Renal pelvis (tissue), 4 donors: ENCODE results near the gene CDON. TPM values are rescaled to one million over a fixed set of nuclear protein-coding genes. Genes with fewer than 3 reads are reported as not detected.
"Not testable (repeated sequence)": the region's sequence is repeated elsewhere in the genome, so short reads cannot be mapped to it uniquely, and the experiment has no call there.

ENCODE experiments used
- DNase-seq: peaks from one replicate; pipeline ENCODE4 v3.0.0-alpha.2; 2013
- polyA plus RNA-seq, 3 donors: library from polyadenylated mRNA; unstranded; fragments of 120-200 nt; gene quantifications; one replicate each; pipeline ENCODE4 v1.2.1, GENCODE V29; 2013; ENCODE audit not compliant: insufficient read length in 3 of 3

The CDON gene
- polyA plus RNA-seq, 3 donors, result 23.8 to 30.0 (median 29.8) TPM

DNA sequence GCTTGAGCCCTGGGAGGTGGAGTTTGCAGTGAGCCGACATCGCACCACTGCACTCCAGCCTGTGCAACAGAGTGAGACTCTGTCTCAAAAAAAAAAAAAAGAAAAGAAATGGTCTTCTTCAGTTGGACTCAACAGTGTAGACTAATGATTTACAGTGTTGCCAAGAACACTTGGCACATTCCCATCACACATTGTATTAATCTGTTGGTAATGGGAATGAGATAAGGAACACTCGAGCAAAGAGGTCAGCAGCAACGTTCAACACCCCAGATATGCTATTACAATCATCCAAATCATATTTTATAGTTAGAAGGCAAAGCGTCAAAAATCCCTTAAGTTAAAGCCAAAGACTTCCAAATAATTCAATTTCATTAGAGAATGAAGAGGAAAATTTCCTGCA, 14.5 kb downstream of the CDON start:
- no peak for DNase-seq

DNA sequence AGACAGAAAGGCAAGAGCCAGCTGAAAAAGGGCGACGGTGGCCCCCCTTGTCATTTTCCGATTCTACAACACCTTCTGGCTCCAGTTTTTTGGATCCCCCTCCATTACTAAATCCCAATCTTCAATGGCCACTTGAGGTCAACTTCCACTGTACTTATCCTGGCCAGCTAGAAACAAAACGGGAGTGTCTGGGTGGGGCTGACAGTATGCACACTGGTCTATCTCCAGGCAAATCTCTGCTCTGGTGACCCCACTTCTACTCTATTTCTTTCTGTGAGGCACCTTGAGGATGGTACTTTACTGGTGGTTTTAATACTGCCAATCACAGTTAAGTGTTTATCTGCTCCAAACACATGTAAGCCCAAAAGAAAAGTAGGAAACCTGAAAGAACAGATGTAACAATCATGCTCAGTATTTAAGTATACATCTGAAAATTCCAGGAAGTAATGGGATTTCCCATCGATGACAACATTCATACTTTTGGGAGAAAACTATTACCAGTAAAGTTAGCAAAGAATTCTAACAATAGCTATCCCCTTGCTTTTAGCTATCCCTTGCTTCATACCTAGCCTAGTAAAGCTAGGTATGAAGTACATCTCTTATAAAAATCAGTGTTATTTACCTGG, 16.0 kb downstream of the CDON start:
- no peak for DNase-seq

DNA sequence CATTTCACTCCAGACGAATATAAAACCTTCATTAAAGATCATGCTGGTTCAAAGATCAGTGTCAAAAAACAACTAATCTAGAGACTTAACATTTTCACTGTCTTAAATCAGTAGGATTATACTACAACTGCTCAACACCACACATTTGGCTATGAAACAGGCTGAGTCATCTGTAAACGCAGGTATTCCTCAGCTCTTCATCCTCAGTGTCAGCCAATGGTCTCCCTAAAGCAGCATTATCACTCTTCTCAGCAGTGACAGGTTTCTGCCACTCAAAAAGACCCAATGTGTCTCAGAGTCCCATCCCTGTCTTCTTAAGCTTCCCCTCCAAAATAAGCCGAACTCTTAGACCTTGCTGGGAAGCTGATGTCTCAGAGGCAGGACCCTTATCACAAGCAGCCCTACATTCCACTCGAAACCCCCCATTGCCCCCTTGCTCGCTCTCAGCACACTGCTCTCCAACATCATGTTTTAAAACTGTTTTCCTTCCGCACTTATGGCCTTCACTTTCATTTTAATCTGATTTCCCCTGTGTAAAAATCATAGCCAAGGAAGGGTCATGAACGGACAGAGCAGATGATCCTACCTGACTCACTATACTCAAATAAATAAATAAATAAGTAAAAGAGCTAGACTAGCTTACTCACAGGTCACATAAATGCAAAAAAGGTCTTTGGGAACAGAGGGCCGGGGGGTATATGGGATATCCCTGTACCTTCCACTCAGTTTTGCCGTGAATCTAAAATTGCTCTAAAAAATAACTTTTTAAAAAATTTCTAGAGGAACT, 23.0 kb downstream of the CDON start:
- DNase-seq, result no peak

DNA sequence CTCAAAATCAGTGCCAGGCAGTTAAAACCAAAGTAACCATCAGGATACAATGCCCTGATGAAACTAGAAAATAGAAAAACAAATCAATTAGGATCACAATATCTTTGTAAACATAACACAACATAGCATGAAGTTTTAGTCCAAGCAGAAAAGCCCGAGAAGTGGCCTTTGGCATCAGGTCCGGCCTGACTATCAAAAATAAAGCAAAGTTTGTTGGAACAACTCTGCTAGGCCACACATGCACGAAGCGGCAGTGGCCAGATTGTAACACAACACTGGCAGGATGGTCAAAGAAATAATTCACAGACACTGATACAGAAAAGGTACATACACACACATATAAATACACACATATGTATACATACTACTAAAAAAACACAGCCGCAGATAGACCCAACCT, 26.9 kb downstream of the CDON start:
- DNase-seq, result no peak

DNA sequence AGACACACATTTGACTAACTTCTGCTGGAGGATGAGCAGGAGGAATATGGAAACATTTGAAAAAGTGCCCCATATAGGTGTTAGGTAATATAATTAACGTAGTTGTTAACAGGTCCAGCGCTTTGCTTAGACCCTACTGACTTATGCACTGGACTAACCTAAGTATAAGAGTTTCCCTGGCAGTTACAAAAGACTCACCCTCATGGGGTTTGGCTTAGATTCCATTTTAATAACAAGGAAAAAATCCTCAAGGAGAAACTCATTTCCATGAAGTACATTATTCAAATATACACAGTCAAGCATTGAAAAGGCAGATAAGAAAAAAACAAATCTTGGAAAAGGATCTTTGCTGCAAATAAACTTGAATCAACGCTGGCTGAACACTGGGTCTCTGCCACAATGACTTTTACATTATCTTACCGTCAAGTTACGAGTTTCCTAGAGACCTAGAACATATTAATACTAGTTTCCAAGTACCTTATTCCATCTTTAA, 27.7 kb downstream of the CDON start:
- no peak for DNase-seq

DNA sequence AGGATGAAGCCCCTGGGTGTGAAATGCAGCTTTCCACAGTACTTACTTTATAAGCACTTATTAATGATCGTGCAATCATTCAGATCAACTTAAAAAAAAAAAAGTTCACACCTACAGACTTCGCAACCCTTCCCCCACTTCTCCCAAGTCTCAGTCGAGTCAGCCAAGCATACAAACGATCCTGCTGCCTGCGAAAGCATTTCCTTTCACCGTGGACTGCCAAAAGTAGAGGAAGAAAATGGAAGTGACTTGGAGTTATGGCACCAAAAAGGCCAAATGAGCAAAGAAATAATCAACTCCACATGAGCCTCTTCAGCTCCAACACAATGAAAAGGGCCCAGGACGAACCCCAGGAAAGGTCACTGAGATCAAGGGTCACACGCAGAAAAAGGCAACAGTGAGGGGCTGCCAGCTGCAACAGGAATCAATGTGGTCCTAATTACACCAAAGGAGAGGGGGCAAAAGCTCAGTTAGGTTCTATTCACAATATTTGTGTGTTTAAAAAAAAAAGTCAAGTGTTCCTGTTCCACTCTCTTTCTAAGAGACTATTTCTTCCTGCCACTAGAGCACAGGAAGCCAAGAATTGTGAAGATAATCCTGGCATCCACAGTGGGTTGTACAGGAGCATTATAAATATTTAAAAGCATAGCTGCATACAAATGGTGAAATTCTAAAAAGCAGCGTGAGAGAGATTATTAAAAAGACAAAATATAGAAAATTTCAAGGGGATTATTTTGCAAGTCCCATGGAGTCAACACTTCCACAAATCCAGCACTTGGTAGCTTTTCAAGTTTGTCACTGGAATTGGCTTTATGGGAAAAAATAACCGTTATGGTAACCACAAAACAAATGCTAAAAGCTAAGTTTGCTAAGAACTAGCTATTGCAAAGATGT, 28.4 kb downstream of the CDON start:
- no peak for DNase-seq

DNA sequence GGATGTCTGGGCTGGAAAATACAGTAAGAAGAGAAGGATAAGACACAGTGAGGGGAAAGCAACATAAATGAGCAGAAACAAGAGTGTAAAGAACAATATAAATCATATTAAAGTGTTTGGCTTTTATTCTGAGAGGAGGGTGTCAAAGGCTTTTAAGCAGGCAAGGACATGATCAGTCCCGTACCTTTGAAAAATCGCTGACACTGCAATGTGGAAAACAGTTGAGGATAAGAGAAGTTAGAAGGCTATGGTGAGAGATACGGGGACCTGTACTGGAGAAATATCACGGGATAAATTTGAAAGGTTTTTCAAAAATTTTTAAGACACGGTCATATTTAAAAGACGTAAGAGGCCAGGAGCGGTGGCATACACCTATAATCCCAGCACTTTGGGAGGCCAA, 30.3 kb downstream of the CDON start:
- no peak for DNase-seq

DNA sequence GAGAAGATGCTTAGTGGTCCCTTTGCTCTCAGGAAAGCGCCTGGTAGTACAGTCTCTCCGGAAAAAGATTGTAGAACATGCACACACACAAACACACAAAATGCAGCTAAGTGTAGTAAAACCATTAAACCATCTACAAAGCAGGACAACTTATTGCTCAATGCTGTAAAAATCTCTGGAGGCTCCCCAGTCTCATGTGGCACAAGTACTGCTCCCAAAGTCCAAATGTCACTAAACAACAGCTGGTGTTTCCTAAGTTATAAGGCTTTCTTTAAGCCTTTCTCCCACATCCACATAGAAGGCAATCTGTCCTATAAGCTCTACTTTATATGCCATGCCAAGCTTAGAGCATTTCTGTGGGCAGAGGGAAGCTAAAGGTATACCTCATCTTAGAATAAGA, 32.9 kb downstream of the CDON start:
- DNase-seq, result no peak

DNA sequence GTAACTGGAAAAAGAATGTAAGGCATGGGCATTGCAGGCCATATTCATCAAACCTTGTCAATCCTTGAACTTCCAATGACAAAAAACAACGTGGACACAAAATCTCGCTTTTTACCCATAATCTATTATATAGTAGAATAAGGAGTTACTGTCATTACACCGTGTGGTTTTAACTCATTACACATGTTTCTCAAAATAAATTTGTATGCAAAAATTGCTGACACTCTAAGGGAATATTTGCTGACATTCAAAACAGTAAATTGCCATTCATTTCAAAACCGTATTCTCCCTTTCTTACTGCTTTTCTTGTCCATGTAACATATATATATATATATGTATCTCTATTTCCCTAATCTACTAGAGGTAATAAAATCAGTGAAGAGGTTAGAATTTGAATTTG, 33.4 kb downstream of the CDON start:
- DNase-seq, result no peak

DNA sequence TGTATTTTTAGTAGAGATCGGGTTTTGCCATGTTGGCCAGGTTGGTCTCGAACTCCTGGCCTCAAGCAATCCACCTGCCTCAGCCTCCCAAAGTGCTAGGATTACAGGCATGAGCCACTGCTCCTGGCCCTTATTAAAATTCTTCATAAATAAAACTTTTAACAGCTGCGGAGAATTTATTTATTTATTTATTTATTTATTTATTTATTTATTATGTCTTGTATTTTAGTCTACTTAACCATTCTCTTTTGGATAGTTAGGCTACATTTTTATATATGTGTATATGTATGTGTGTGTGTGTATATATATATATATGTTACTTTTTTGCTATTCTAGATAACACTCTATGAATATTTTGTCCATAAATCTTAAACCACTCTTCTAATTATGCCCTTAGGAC, 34.1 kb downstream of the CDON start:
- DNase-seq, result not testable (repeated sequence)

DNA sequence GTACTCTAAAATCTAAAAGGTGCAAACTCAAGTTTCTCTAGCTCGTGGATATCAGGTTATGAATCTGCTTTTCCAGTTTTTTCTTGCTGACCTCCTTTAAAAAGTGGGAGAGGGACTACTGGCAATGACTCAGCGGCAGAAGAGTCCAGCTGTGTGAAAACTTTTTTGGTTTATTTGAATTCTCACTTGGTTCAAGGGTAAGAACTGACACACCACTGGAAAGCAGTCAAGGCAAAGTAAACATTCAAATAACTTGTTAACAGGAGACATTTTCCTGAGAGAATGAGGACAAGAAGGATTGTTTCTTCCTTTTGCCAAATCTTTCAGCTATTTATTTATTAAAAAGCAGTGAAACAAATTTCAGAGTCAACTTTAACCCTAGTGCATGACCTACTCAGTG, 36.1 kb downstream of the CDON start:
- no peak for DNase-seq

DNA sequence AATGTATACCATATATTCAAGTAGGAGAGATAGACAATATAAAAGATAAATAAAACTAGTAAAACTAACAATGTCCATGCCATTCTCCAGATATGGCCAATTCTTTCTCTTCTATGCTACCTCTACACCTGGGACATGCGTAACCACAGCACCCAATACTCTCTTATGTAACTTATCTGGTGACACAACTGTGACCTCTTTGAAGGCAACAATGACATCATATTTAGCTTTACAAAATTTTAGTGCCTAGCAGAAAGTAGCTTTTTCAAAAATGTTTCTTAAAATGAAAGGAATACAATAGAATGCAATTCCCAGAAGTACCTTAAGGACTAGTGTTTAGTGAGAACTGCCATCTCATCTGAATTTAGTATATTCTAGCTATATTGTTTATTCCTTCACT, 36.8 kb downstream of the CDON start:
- no peak for DNase-seq

DNA sequence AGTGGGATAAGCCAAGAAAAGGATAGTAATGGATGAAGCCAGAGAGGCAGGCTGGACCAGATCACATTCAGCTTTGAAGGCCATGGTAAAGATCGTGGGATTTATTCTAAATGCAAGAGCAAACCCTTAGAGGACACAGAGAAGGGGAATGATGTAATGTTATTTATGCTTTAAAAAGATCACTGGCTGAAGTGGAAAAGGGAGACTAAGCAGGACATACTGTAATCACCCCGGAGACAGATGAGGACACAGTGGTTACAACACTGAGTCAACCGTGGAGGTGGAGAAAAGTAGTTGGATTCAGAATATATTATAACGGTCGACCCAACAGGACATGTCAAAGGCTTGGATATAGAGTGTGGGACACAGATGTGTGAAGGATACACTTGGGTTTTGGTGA, 38.5 kb downstream of the CDON start:
- no peak for DNase-seq

DNA sequence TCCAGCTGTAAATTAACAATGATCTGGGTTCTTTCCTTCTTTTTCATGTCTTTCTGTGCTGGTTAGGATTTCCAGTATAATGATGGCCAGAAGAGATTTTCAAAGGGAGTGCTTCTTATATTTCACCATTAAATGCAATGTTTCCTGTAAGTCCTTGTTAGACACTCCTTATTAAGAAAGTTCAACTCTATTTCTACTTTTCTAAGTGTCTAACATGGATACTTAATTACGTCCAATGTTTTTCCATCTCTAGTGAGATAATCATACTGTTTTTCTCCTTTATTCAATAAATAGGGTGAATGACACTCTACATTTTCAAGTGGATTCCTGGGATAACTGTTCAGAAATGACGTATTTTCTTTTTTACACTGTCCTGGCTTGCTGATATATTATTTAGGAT, 49.8 kb downstream of the CDON start:
- no peak for DNase-seq

DNA sequence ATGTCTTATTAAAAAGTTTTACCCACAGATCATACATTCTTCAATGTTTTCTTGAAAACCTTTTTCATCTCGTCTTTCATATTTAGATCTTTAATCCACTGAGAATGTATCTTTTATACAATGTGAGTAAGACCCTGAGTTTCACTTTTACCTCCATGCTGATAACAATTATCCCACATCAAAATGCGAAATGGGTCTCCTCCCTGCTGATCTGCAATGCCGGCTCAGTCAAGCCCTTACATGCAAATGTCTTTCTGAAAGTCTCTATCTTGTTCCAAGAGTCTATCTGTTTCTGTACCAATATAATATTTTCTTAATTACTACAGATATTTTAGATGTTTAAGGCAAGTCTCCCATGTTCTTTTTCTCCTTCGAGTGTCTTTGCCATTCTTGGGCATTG, 50.9 kb downstream of the CDON start:
- no peak for DNase-seq

DNA sequence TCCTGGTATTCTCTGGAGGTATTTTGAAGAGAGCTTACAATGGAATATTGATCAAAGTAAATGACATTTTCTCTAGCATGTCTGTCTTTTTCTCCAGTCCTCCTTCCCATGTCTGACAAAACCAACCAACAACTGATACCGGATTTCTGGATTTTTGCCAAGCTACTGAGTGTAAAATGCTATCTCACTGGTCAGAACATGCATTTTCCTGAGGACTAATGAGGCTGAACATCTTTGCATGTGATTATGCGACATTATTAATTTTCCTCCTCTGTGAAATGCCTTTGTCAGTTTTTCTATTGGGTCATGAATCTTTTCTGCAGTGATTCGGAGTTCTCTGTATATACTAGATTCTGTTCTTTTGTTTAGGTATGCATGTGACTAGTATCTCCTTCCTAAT, 51.4 kb downstream of the CDON start:
- no peak for DNase-seq

DNA sequence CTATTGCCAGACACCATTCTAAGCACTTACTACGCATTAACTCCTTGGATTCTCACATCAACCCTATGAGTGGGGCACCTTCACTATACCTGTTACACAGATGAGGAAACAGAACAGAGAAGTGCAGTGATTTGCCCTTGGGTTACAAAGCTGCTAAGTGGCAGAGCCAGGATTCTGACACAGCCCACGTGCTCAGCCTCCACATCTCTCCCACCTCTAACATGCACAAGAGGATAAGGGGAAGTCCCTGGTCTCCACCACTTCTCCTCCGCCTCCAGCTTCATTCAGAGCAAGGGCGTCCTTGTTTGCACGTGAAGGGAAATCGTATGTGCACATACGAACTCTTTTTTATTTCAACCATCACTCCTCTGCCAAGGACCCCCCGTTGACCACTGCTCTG, 53.7 kb downstream of the CDON start:
- no peak for DNase-seq

DNA sequence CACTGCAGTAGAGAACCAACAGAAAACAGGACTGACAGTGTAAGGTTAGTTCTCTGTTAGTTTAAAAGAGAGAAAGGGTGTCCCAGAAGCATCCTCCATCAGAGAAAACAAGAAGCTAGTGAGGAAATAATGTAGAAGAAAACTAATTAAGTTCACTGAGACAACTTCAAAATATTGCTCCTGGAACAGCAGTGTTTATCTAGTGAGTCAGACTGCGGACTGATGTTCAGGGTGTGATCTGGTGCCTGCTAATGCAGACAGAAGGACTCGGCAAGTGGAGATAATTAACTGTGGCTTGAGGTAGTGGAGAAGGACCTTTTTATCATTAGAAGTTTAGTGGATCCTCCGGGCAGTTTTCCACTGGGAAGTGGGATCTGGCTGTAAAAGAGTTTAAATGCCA, 55.4 kb downstream of the CDON start:
- DNase-seq, result no peak

DNA sequence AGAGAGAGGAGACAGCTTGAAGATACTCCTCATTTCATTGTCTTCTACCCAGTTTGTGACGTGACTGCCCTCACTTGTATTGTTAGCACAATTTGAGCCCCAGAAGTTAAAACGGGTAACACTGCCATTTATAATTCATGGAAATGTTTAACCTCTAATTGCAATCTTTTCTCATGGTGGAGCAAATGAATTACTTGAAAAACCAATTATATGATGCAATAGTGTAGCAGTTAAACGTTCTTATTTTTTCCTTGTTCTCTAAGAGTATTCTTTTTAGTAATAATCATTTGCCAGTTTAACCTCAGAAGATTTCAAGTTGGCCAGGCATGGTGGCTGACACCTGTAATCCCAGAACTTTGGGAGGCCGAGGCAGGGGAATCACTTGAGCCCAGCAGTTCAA, 56.6 kb downstream of the CDON start:
- no peak for DNase-seq

DNA sequence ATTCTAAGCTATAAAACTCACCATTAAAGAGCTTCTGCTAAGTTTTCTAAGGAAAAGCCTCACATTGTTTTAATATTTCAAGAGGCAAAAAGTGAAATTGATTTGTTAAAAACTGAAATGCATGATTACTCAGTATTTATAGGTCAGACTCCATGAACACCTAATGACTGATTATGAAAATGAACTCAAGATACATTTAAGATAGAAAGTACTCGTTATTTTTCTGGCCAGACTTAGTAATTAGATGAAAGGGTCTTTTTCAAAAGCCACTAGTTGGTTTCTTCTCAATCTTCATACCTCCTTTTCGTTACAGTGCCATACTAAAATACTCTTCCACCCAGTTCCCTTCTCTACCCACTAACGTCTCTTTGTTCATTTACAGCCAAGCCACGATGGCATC, 60.5 kb downstream of the CDON start:
- DNase-seq, result no peak

DNA sequence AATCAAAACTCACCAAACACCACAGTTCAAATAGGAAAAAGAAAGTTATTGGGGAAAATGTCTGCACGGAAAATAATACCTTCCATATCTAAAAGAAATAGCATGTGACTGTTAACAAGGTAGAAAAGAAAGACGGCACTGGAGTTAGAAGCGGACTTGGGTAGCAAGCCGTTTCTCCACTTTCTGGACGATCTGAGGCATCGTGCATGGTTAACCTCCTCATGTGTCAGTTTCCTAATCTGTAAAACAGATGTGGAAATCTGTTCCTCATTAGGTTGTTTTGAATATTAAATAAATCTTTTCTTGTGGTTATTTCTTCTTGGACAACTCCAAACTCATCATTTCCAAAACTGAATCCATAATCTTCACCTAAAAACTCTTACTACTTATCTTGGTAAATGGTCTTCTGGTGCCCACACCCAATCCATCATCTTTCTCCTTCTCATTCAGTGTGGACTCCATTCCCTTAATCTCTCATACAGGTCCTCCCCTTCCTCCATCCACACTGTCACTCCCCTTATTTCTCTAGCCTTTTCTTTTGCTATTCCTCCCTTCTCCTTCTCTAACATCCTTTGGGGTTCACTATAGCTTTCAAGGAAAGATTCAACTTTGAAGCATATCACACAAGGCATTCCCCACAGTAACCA, 63.3 kb downstream of the CDON start:
- DNase-seq, result no peak

DNA sequence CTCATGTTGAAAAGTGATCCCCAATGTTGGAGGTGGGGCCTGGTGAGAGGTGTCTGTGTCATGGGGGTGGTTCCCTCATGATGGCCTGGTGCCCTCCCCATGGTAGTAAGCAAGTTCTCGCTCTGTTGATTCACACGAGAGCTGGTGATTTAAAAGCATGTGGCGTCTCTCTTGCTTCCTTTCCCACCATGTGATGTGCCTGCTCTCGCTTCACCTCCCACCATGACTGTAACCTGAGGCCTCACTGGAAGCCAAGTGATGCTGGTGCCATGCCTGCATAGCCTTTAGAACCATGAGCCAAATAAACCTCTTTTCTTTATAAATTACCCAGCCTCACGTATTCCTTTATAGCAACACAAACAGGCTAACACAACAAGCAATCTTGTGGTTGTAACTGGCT, 64.4 kb downstream of the CDON start:
- DNase-seq, result no peak
